ENCODE results near the gene C19orf18. TPM values are rescaled to one million over a fixed set of nuclear protein-coding genes. Genes with fewer than 3 reads are reported as not detected.
"Not testable (repeated sequence)": the region's sequence is repeated elsewhere in the genome, so short reads cannot be mapped to it uniquely, and the experiment has no call there.

The C19orf18 gene
- total RNA-seq, 2 donors from 2014 or later: 0.40 to 0.51 TPM

- peak; percentile 69 for TF ChIP-seq CTCF (conservative IDR thresholded peaks at IDR 0.05)
- not testable (repeated sequence) for H3K9me3 ChIP-seq (ENCODE audit: control insufficient read depth, low read length); H3K4me1 ChIP-seq (ENCODE audit: control insufficient read depth, insufficient read depth, low read length); H3K27me3 ChIP-seq (ENCODE audit: control insufficient read depth, insufficient read depth, low read length, poor library complexity, severe bottlenecking); H3K27me3 Mint-ChIP-seq (ENCODE audit: insufficient read depth); H3K27ac ChIP-seq (ENCODE audit: low read depth, low read length); H3K9me3 Mint-ChIP-seq
- Histone ChIP-seq H3K9ac (ENCODE audit: extremely low read depth, low read length, poor library complexity, severe bottlenecking) (peak within 1 kb of the TSS; percentile 83), H3K4me3 (ENCODE audit: low read length) (peak within 1 kb of the TSS; percentile 98), H3K36me3 (ENCODE audit: control insufficient read depth, insufficient read depth, low read length) (peaks cover 38% of the 10 kb centered on the region)
- peak; percentile 97 for DNase-seq
- Mint-ChIP-seq H3K36me3 (ENCODE audit: low read depth) (peaks cover 69% of the 10 kb centered on the region), H3K27ac (peak within 1 kb of the TSS; percentile 95), H3K4me1 (peaks cover 20% of the 10 kb centered on the region), H3K4me3 (peak within 1 kb of the TSS; percentile 92)
- 1% methylated on average over 25 to 51 of the region's 51 CpGs for WGBS, 2 experiments (ENCODE audit: insufficient coverage in 1 of 2, insufficient read length in 1 of 2)
Observed at GRCh38 chr19:57916168-57916995, 58.0 kb downstream of the C19orf18 start, which contains the start of gene ZNF417. ZNF417 (minus strand) TSS chr19:57916592; CDS start chr19:57916411, 181 bp downstream.

- Mint-ChIP-seq H3K36me3 (ENCODE audit: low read depth) (peaks cover 66% of the 10 kb centered on the region), H3K4me1 (peaks cover 20% of the 10 kb centered on the region), H3K27me3 (ENCODE audit: insufficient read depth) (no peaks in the 10 kb centered on the region), H3K9me3 (peaks cover 3% of the 10 kb centered on the region), H3K4me3 (peak overlapping the region; percentile 92), H3K27ac (no peak overlapping the region)
- H3K36me3 ChIP-seq (ENCODE audit: control insufficient read depth, insufficient read depth, low read length): peaks cover 28% of the 10 kb centered on the region
- no peaks in the 10 kb centered on the region for H3K27me3 ChIP-seq (ENCODE audit: control insufficient read depth, insufficient read depth, low read length, poor library complexity, severe bottlenecking)
- 88 to 93% methylated on average over 2 to 3 of the region's 3 CpGs for WGBS, 2 experiments (ENCODE audit: insufficient coverage in 1 of 2, insufficient read length in 1 of 2)
- no peak overlapping the region for H3K9ac ChIP-seq (ENCODE audit: extremely low read depth, low read length, poor library complexity, severe bottlenecking)
- H3K4me3 ChIP-seq (ENCODE audit: low read length): peak overlapping the region; percentile 98
- DNase-seq: no peak
- no peaks in the 10 kb centered on the region for H3K9me3 ChIP-seq (ENCODE audit: control insufficient read depth, low read length)
- TF ChIP-seq CTCF (conservative IDR thresholded peaks at IDR 0.05): no peak
- H3K4me1 ChIP-seq (ENCODE audit: control insufficient read depth, insufficient read depth, low read length): peaks cover 3% of the 10 kb centered on the region
- no peak overlapping the region for H3K27ac ChIP-seq (ENCODE audit: low read depth, low read length)
Observed at GRCh38 chr19:57914531-57914930, 59.8 kb downstream of the C19orf18 start.

Other genes with a start within 250 kb of the C19orf18 start
- 1 to 10 TPM; 6.0 to 9.6 TPM for gene ZNF671, start 246.9 kb downstream of the C19orf18 start, total RNA-seq
- 10 to 100 TPM; 16.2 to 21.4 TPM for gene ZNF776, start 227.7 kb downstream of the C19orf18 start, total RNA-seq
- gene ZNF586, start 204.9 kb downstream of the C19orf18 start, total RNA-seq: 10 to 100 TPM; 15.1 to 17.0 TPM
- gene ZNF552, start 159.6 kb downstream of the C19orf18 start, total RNA-seq: 10 to 100 TPM; 17.4 to 18.8 TPM
- 10 to 100 TPM; 37.0 to 39.9 TPM for gene ZNF587B, start 144.2 kb downstream of the C19orf18 start, total RNA-seq
- gene ZNF587, start 124.7 kb downstream of the C19orf18 start, total RNA-seq: 10 to 100 TPM; 64.1 to 98.1 TPM
- gene ZNF814, start 85.5 kb downstream of the C19orf18 start, total RNA-seq: 10 to 100 TPM; 54.7 to 63.0 TPM
- gene ZNF417, start 57.9 kb downstream of the C19orf18 start, total RNA-seq: 10 to 100 TPM; 16.5 to 30.9 TPM
- gene ZNF418, start 39.1 kb downstream of the C19orf18 start, total RNA-seq: 10 to 100 TPM; 21.5 to 29.6 TPM
- 10 to 100 TPM; 10.4 to 11.0 TPM for gene ZNF256, start 26.8 kb downstream of the C19orf18 start, total RNA-seq
- 10 to 100 TPM; 25.8 to 34.7 TPM for gene ZNF606, start 28.3 kb upstream of the C19orf18 start, total RNA-seq
- gene ZSCAN1, start 59.5 kb upstream of the C19orf18 start, total RNA-seq: 1 to 10 TPM; 1.5 to 2.2 TPM
- 10 to 100 TPM in 1 of 2 donors, 1 to 10 TPM in 1; 9.3 to 12.0 TPM for gene ZNF135, start 84.7 kb upstream of the C19orf18 start, total RNA-seq
- 100 to 1,000 TPM in 1 of 2 donors, 10 to 100 TPM in 1; 68.2 to 112 TPM for gene ZSCAN18, start 123.7 kb upstream of the C19orf18 start, total RNA-seq
- 10 to 100 TPM; 16.7 to 24.7 TPM for gene ZNF329, start 176.3 kb upstream of the C19orf18 start, total RNA-seq
- 10 to 100 TPM; 23.2 to 24.9 TPM for gene ZNF274, start 208.5 kb upstream of the C19orf18 start, total RNA-seq